H1 (cell line): ENCODE measurements around the gene SLC35F5. TPM values are rescaled to one million over a fixed set of nuclear protein-coding genes. Genes with fewer than 3 reads are reported as not detected.

Experiments used
- CTCF ChIA-PET: fragments of 300-600 bp; sonication (Branson Sonifier 250); formaldehyde crosslinking; loops from one replicate; lab custom pipeline; 2021; ENCODE audit not compliant: partially characterized antibody; lab: Charles Lee
- POLR2A ChIA-PET: fragments of 300-600 bp; sonication (Branson Sonifier 250); formaldehyde crosslinking; loops from one replicate; lab custom pipeline; 2021; ENCODE audit warnings: inconsistent platforms; ENCODE audit not compliant: partially characterized antibody; lab: Charles Lee
- DNase-seq, 2 experiments: peaks; one replicate each; pipeline versions ENCODE4 v3.0.0 to v3.0.0-alpha.2; 2010 to 2022; ENCODE audit warnings: low spot score in 2 of 2, low read depth in 1 of 2, mixed read lengths in 1 of 2
- FAIRE-seq: peaks from 2 replicates; lab custom pipeline; 2011; peaks lifted over from hg19 to GRCh38; lab: Jason Lieb, UNC
- H2AFZ ChIP-seq: 2 replicates; pipeline ENCODE4 v1.8.1; 2012; ENCODE audit warnings: low read length, inconsistent platforms
- H2AK5ac ChIP-seq: 2 replicates; pipeline ENCODE4 v1.6.1; 2013; ENCODE audit warnings: low read depth, low read length
- H2BK120ac ChIP-seq: replicated peaks from 2 replicates; pipeline ENCODE3; 2013; ENCODE audit warnings: low read depth, low read length, inconsistent platforms
- H2BK12ac ChIP-seq: 2 replicates; pipeline ENCODE4 v1.6.1; 2013; ENCODE audit warnings: low read depth, low read length
- H2BK15ac ChIP-seq: 2 replicates; pipeline ENCODE4 v1.6.1; 2013; ENCODE audit warnings: low read length
- H2BK20ac ChIP-seq: 2 replicates; pipeline ENCODE4 v1.6.1; 2013; ENCODE audit warnings: low read length
- H2BK5ac ChIP-seq: 2 replicates; pipeline ENCODE4 v1.6.1; 2013; ENCODE audit warnings: low read depth, low read length
- H3K14ac ChIP-seq: 2 replicates; pipeline ENCODE4 v1.6.1; 2013; ENCODE audit warnings: inconsistent platforms; ENCODE audit not compliant: insufficient read length
- H3K18ac ChIP-seq: 2 replicates; pipeline ENCODE4 v1.6.1; 2013; ENCODE audit warnings: low read length; ENCODE audit errors: extremely low read depth
- H3K23ac ChIP-seq: 2 replicates; pipeline ENCODE4 v1.6.1; 2013; ENCODE audit warnings: inconsistent platforms; ENCODE audit not compliant: insufficient read length
- H3K23me2 ChIP-seq: 2 replicates; pipeline ENCODE4 v1.6.1; 2013; ENCODE audit warnings: low read depth, low read length
- H3K27ac ChIP-seq: 2 replicates; pipeline ENCODE4 v1.6.1; 2011; ENCODE audit warnings: low read depth, low read length, inconsistent platforms
- H3K27me3 ChIP-seq, 4 experiments: replicated peaks in 1 of 4; 1 replicate in 1 of 4; 2 replicates in 3 of 4; pipeline versions ENCODE4 v1.6.1 to v1.8.1; 2011 to 2013; ENCODE audit warnings: low read length in 3 of 4, mild to moderate bottlenecking in 3 of 4, inconsistent platforms in 2 of 4, mixed read lengths in 2 of 4, moderate library complexity in 1 of 4; ENCODE audit not compliant: control insufficient read depth in 3 of 4, insufficient read depth in 3 of 4; ENCODE audit errors: extremely low read depth in 1 of 4
- H3K36me3 ChIP-seq, 4 experiments: 2 replicates each; pipeline versions ENCODE4 v1.6.1 to v1.8.1; 2011 to 2013; ENCODE audit warnings: mild to moderate bottlenecking in 4 of 4, low read length in 3 of 4, moderate library complexity in 2 of 4, control low read depth in 1 of 4, inconsistent platforms in 1 of 4; ENCODE audit not compliant: insufficient read depth in 4 of 4, control insufficient read depth in 2 of 4
- H3K4ac ChIP-seq: replicated peaks from 2 replicates; pipeline ENCODE3; 2013; ENCODE audit warnings: low read length, low read depth, mixed read lengths, inconsistent platforms; ENCODE audit not compliant: insufficient read length
- H3K4me1 ChIP-seq, 4 experiments: replicated peaks in 1 of 4; 1 replicate in 1 of 4; 2 replicates in 3 of 4; pipeline versions ENCODE4 v1.6.1 to v1.8.1; 2011 to 2013; ENCODE audit warnings: low read length in 3 of 4, inconsistent platforms in 2 of 4, mixed read lengths in 1 of 4; ENCODE audit not compliant: insufficient read depth in 4 of 4, control insufficient read depth in 3 of 4
- H3K4me2 ChIP-seq, 2 experiments: 2 replicates each; pipeline versions ENCODE4 v1.6.1 to v1.8.1; 2011 to 2013; ENCODE audit warnings: low read depth in 2 of 2, low read length in 2 of 2, control low read depth in 1 of 2, inconsistent platforms in 1 of 2, mild to moderate bottlenecking in 1 of 2; ENCODE audit not compliant: insufficient read depth in 1 of 2
- H3K4me3 ChIP-seq, 4 experiments: fragments of 200-600, 300-600 bp in 1 of 4; sonication (generic), shearing (Covaris generic), sonication (Bioruptor Twin) in 1 of 4; 2 replicates each; pipeline versions ENCODE4 v1.5.1 to v1.8.1; 2011 to 2016; ENCODE audit warnings: low read length in 4 of 4, low read depth in 3 of 4, control low read depth in 2 of 4, inconsistent platforms in 2 of 4, mild to moderate bottlenecking in 2 of 4, mixed read lengths in 1 of 4, moderate library complexity in 1 of 4; ENCODE audit not compliant: insufficient read depth in 2 of 4; ENCODE audit errors: extremely low read depth in 1 of 4
- H3K56ac ChIP-seq: replicated peaks from 2 replicates; pipeline ENCODE3; 2013; ENCODE audit warnings: low read depth, mild to moderate bottlenecking, mixed read lengths, low read length, inconsistent platforms; ENCODE audit not compliant: insufficient read length
- H3K79me1 ChIP-seq: 2 replicates; pipeline ENCODE4 v1.6.1; 2013; ENCODE audit warnings: low read depth, low read length, control low read depth
- H3K79me2 ChIP-seq, 2 experiments: 2 replicates each; pipeline versions ENCODE4 v1.6.1 to v1.8.1; 2012 to 2013; ENCODE audit warnings: low read length in 2 of 2, mild to moderate bottlenecking in 2 of 2, inconsistent platforms in 1 of 2; ENCODE audit not compliant: insufficient read depth in 2 of 2, control insufficient read depth in 1 of 2
- H3K9ac ChIP-seq, 4 experiments: replicated peaks in 1 of 4; 1 replicate in 1 of 4; 2 replicates in 3 of 4; pipeline versions ENCODE4 v1.6.1 to v1.8.1; 2011 to 2013; ENCODE audit warnings: low read depth in 3 of 4, low read length in 3 of 4, control low read depth in 2 of 4, mild to moderate bottlenecking in 2 of 4, moderate library complexity in 2 of 4, inconsistent platforms in 1 of 4; ENCODE audit errors: extremely low read depth in 1 of 4
- H3K9me3 ChIP-seq, 2 experiments: 2 replicates each; pipeline versions ENCODE4 v1.6.1 to v1.8.1; 2012 to 2013; ENCODE audit warnings: mild to moderate bottlenecking in 2 of 2, moderate library complexity in 2 of 2, control low read depth in 1 of 2, inconsistent platforms in 1 of 2, low read depth in 1 of 2, low read length in 1 of 2, mixed read lengths in 1 of 2; ENCODE audit not compliant: insufficient read depth in 2 of 2
- H4K20me1 ChIP-seq, 2 experiments: replicated peaks in 1 of 2; 2 replicates each; pipeline versions ENCODE3 to v1.8.1; 2011 to 2013; ENCODE audit warnings: inconsistent platforms in 2 of 2, low read length in 2 of 2, mild to moderate bottlenecking in 1 of 2; ENCODE audit not compliant: insufficient read depth in 2 of 2, control insufficient read depth in 1 of 2
- H4K5ac ChIP-seq: 2 replicates; pipeline ENCODE4 v1.6.1; 2013; ENCODE audit warnings: low read length, low read depth, mixed read lengths, inconsistent platforms; ENCODE audit not compliant: insufficient read length
- H4K8ac ChIP-seq: 2 replicates; pipeline ENCODE4 v1.8.0; 2013; ENCODE audit warnings: mild to moderate bottlenecking, moderate library complexity, low read length, inconsistent platforms; ENCODE audit not compliant: insufficient read depth; ENCODE audit errors: extremely low read depth
- H4K91ac ChIP-seq: replicated peaks from 2 replicates; pipeline ENCODE3; 2013; ENCODE audit warnings: low read length, mixed read lengths, inconsistent platforms; ENCODE audit not compliant: insufficient read length
- CBX8 ChIP-seq: fragments of 300-800, 300-1000 bp; sonication (generic); IDR thresholded peaks from 2 replicates; pipeline ENCODE4 v1.7.1; 2016; ENCODE audit warnings: low read depth, low read length, borderline replicate concordance
- WGBS, 2 experiments: shearing (Covaris generic) in 1 of 2; methylation state at CpG; one replicate each; pipeline versions ENCODE4 v1.1.6 to v1.1.7; 2013 to 2015; ENCODE audit warnings: low lambda C conversion rate in 2 of 2, mixed read lengths in 2 of 2, inconsistent platforms in 1 of 2, low coverage in 1 of 2, missing lambda C conversion rate in 1 of 2; ENCODE audit not compliant: insufficient replicate concordance in 2 of 2, insufficient coverage in 1 of 2, insufficient read length in 1 of 2; ENCODE audit errors: extremely low coverage in 1 of 2, missing lambda C conversion rate in 1 of 2; 5-methylcytosine and 5-hydroxymethylcytosine counted together
- polyA plus RNA-seq, 7 experiments: library from polyadenylated mRNA; depleted of rRNA in 3 of 7; stranded (reverse) in 5 of 7; unstranded in 2 of 7; fragments of >200 nt in 5 of 7; fragments of 200-250 nt in 2 of 7; gene quantifications; 1 replicate in 5 of 7; 2 replicates in 1 of 7; 4 replicates in 1 of 7; pipeline versions ENCODE4 v1.2.1 to v1.2.3, GENCODE V29; 2011 to 2013; ENCODE audit warnings: missing spikeins in 2 of 7, mixed read lengths in 2 of 7
- total RNA-seq: library from RNA; stranded (reverse); fragmentation: NEBNext Ultra II Directional; extraction: Animal tissue kit (Norgen Biotek cat#: 25700); gene quantifications from 2 replicates; pipeline ENCODE4 v1.2.1, GENCODE V29; 2021

The SLC35F5 gene
- total and polyA plus RNA-seq, 2 of the 8 experiments (the other 6 are each of a cell fraction or from before 2014, with no cell fraction given) = 11.8 to 22.2 TPM

DNA sequence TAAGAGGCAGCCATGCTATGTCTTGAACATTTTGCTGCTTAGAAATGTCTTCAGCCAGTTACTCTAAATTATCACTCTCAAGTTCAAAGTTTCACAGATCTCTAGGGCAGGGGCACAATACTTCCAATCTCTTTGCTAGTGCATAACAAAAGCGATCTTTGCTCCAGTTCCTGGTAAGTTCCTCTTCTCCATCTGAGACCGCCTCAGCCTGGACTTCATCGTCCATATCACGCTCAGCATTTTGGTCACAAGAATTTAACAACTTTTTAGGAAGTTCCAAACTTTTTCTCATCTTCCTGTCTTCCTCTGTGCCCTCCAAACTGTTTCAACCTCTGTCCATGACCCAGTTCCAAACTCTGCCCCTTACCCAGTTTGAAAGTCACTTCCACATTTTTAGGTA, 8.8 kb upstream of the SLC35F5 start:
- ChIA-PET POLR2A (no interaction called here), CTCF (no interaction called here)
- Histone ChIP-seq H4K91ac (no peak overlapping the region), H4K20me1 (no peaks in the 10 kb centered on the region), H2BK12ac (no peak overlapping the region), H2BK120ac (no peak overlapping the region), H3K9me3 (peaks cover 15 to 23% of the 10 kb centered on the region in 2 experiments), H3K23ac (no peak overlapping the region), H2BK15ac (no peak overlapping the region), H3K9ac (no peak overlapping the region), H2AFZ (no peak overlapping the region), H3K36me3 (no peaks in the 10 kb centered on the region), H2AK5ac (no peak overlapping the region), H3K18ac (no peak overlapping the region), H2BK5ac (no peak overlapping the region), H3K79me1 (no peaks in the 10 kb centered on the region), H3K4me2 (no peak overlapping the region), H3K56ac (no peak overlapping the region), H3K4ac (no peak overlapping the region), H3K79me2 (no peaks in the 10 kb centered on the region), H3K23me2 (no peaks in the 10 kb centered on the region), H3K27ac (no peak overlapping the region)
- 86% methylated on average over 4 of the region's 4 CpGs; no CpG with 5 or more reads in 1 of the 2 experiments for WGBS, 2 experiments
- TF ChIP-seq CBX8 = no peak
- TF ChIP-seq, all 59 proteins: peak for 0
- H3K14ac ChIP-seq = no peak overlapping the region
- H4K8ac ChIP-seq = no peak overlapping the region
- no peaks in the 10 kb centered on the region; a peak in 1 of 7 replicates for H3K4me1 ChIP-seq
- FAIRE-seq (no peak), DNase-seq (no peak)
- no peaks in the 10 kb centered on the region for H3K27me3 ChIP-seq
- no peak overlapping the region for H2BK20ac ChIP-seq
- H4K5ac ChIP-seq = no peak overlapping the region
- no peak overlapping the region for H3K4me3 ChIP-seq
